ENCODE data around the gene GNPTAB. TPM values are rescaled to one million over a fixed set of nuclear protein-coding genes. Genes with fewer than 3 reads are reported as not detected.

Gene GNPTAB
- total and polyA plus RNA-seq, 11 donors: 18.0 to 61.2 (median 44.9) TPM

- intact Hi-C loops (cut with DNase I): no loop called here
- Histone ChIP-seq H3K4me1 (peaks cover 0 to 27% (median 0%) of the 10 kb centered on the region in 12 donors), H3K27me3 (no peaks in the 10 kb centered on the region), H3K36me3 (no peaks in the 10 kb centered on the region), H3K4me3 (no peak overlapping the region), H3K27ac (no peak overlapping the region), H3K9me3 (no peaks in the 10 kb centered on the region)
- ATAC-seq: no peak
- 88 to 95% (median 92%) methylated on average over 2 of the region's 2 CpGs for WGBS, 4 donors
- DNase-seq: no peak
- TF ChIP-seq POLR2A (IDR thresholded peaks at IDR 0.05): no peak
- no peak for TF ChIP-seq CTCF (IDR thresholded peaks at IDR 0.05)
Observed at GRCh38 chr12:101802486-101802885, 28.3 kb downstream of the GNPTAB start.

GRCh38 chr12:101799774-101800173 is 31.0 kb downstream of the GNPTAB start:
- H3K4me1 ChIP-seq: peaks cover 0 to 25% (median 0%) of the 10 kb centered on the region in 12 donors
- H3K27me3 ChIP-seq: no peaks in the 10 kb centered on the region
- DNase-seq (no peak), ATAC-seq (no peak)
- peaks cover 0 to 16% (median 3%) of the 10 kb centered on the region in 9 donors for H3K36me3 ChIP-seq
- no peak overlapping the region for H3K27ac ChIP-seq
- H3K4me3 ChIP-seq: no peak overlapping the region
- TF ChIP-seq CTCF (IDR thresholded peaks at IDR 0.05) (no peak), POLR2A (IDR thresholded peaks at IDR 0.05) (no peak)
- intact Hi-C loops (cut with DNase I): no loop called here
- 80 to 92% (median 83%) methylated on average over 3 of the region's 3 CpGs for WGBS, 4 donors
- H3K9me3 ChIP-seq: no peaks in the 10 kb centered on the region

DNA sequence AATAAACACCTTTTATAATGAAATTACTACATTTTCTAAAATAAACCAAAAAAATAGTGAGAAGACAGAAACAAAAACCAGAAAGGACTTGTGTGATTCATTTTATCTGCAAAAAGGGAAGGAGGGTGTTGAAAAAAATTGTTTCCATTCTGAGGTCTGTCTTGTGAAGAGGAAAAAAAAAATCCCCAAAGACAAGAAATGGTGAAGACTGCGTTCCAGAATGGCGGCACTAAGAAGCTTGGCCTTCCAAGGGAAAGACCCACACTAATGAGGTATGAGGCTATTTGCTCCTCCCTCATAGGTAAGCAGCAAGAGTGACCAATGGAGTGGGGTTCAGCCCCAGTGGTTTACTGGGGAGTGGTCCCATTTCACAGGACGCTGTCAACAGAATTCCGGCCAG is 35.0 kb downstream of the GNPTAB start:
- intact Hi-C loops (cut with DNase I): no loop called here
- ATAC-seq (no peak), DNase-seq (no peak)
- Histone ChIP-seq H3K27ac (peak overlapping the region in 1 of 12 donors; percentile 49), H3K27me3 (no peaks in the 10 kb centered on the region), H3K4me1 (peaks cover 0 to 29% (median 1%) of the 10 kb centered on the region in 12 donors), H3K4me3 (no peak overlapping the region), H3K9me3 (no peaks in the 10 kb centered on the region), H3K36me3 (peaks cover 0 to 22% (median 11%) of the 10 kb centered on the region in 9 donors)
- 91 to 97% (median 94%) methylated on average over 4 of the region's 4 CpGs for WGBS, 4 donors
- TF ChIP-seq CTCF (IDR thresholded peaks at IDR 0.05): no peak
- TF ChIP-seq POLR2A (IDR thresholded peaks at IDR 0.05): no peak

- H3K9me3 ChIP-seq: no peaks in the 10 kb centered on the region
- H3K4me3 ChIP-seq: no peak overlapping the region
- intact Hi-C loops (cut with DNase I): no loop called here
- H3K27me3 ChIP-seq: no peaks in the 10 kb centered on the region
- DNase-seq (no peak), ATAC-seq (no peak)
- no peak overlapping the region for H3K27ac ChIP-seq
- TF ChIP-seq POLR2A (IDR thresholded peaks at IDR 0.05) (no peak), CTCF (IDR thresholded peaks at IDR 0.05) (no peak)
- 86 to 94% (median 92%) methylated on average over 1 of the region's 1 CpG for WGBS, 4 donors
- peaks cover 0 to 25% (median 1%) of the 10 kb centered on the region in 12 donors for H3K4me1 ChIP-seq
- peaks cover 0 to 28% (median 12%) of the 10 kb centered on the region in 9 donors for H3K36me3 ChIP-seq
Observed at GRCh38 chr12:101795013-101795412, 35.7 kb downstream of the GNPTAB start.
